PC-9 (cell line): ENCODE results near the gene CPTP.

Experiments used
- EZH2 ChIP-seq: fragments of 200-600 bp; sonication (generic); IDR thresholded peaks from 2 replicates; pipeline ENCODE4 v1.8.0; 2017; ENCODE audit warnings: antibody characterized with exemption, low read depth
- TF ChIP-seq, protein P1 (sequence below): fragments of 200-600 bp; sonication (generic); conservative IDR thresholded peaks from 2 replicates; pipeline ENCODE4 v1.6.1; 2017; ENCODE audit warnings: mixed run types, antibody characterized with exemption, mild to moderate bottlenecking, moderate library complexity

DNA sequence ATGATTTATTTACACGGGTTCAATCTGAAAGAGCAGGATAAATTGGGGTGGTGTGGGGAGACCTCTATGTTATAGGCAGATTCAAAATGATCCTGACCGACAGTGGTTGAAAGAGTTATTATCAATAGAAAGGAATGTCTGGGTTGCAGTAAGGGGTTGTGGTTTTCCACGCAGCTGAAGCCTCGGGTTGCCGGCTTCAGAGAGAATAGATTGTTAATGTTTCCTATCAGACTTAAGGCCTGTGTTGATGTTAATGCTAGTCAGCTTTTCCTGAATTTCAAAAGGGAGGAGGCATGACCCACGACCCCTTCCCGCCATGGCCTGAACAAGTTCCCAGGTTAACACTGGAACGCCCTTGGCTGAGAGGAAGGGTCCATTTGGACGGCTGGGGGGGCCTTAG, 48.8 kb upstream of the CPTP start:
- TF ChIP-seq, protein P1, sequence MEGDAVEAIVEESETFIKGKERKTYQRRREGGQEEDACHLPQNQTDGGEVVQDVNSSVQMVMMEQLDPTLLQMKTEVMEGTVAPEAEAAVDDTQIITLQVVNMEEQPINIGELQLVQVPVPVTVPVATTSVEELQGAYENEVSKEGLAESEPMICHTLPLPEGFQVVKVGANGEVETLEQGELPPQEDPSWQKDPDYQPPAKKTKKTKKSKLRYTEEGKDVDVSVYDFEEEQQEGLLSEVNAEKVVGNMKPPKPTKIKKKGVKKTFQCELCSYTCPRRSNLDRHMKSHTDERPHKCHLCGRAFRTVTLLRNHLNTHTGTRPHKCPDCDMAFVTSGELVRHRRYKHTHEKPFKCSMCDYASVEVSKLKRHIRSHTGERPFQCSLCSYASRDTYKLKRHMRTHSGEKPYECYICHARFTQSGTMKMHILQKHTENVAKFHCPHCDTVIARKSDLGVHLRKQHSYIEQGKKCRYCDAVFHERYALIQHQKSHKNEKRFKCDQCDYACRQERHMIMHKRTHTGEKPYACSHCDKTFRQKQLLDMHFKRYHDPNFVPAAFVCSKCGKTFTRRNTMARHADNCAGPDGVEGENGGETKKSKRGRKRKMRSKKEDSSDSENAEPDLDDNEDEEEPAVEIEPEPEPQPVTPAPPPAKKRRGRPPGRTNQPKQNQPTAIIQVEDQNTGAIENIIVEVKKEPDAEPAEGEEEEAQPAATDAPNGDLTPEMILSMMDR: no peak
- TF ChIP-seq EZH2: no peak
